Skin of body (tissue), 2 donors: ENCODE measurements around the gene APLNR. TPM values are rescaled to one million over a fixed set of nuclear protein-coding genes. Genes with fewer than 3 reads are reported as not detected.
A peak's percentile ranks its signal among the peaks of the same experiment; 100 is the strongest.

ENCODE experiments used
- DNase-seq: peaks from one replicate; lab custom pipeline; 2025; lab: John Stamatoyannopoulos, UW
- total RNA-seq: library from RNA; depleted of rRNA; stranded (reverse); fragments of >200 nt; gene quantifications from one replicate; pipeline ENCODE4 v1.2.3, GENCODE V29; 2014

The APLNR gene
- total RNA-seq, 1 donor from 2014 or later = 31.2 TPM

- DNase-seq = no peak
Observed at GRCh38 chr11:57251491-57252104, 14.5 kb upstream of the APLNR start.

DNA sequence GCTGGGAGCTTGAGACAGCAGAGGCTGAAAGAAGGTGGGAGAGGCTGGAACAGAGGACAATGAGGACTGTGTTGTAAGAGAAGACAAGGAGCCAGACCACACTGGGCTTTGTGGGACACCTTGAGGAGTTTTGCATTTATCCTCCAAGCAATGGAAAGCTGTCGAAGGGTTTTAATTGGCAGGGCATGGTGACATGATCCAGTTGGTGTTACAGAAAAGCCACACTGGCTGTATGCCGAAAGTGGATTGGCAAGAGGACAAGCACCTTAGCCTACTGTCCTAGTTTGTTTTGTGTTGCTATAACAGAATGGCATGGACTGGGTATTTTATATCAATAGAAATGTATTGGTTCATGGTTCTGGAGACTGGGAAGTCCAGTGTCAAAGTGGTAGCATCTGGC lies 14.0 kb upstream of the APLNR start:
- DNase-seq = no peak

- DNase-seq = peak; percentile 76
Observed at GRCh38 chr11:57249384-57250319, 12.6 kb upstream of the APLNR start.

- DNase-seq = peak; percentile 57
Observed at GRCh38 chr11:57248780-57249383, 11.8 kb upstream of the APLNR start.

DNA sequence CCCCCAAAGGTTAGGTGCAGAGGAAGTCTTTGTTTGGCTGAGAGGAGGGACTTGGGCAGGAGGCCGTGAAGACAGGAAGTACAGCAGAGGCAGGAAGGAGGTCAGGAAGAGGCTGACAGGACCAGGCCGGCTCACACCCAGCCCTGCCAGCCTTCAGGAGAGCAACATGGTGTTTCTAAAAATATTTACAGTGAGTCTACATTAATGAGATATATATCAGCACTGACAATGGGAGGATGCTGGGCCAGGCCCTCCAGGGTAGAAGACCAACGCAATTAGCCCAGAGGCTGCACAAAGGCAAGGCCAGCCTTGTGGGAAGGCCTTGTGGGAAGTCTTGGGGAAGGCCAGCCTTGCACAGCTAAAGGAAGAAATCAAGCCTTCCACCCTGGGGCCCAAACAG lies 7.9 kb upstream of the APLNR start:
- no peak for DNase-seq

- DNase-seq = no peak
Observed at GRCh38 chr11:57241353-57241972, 4.4 kb upstream of the APLNR start.

GRCh38 chr11:57240757-57241156 lies 3.7 kb upstream of the APLNR start:
- no peak for DNase-seq

DNA sequence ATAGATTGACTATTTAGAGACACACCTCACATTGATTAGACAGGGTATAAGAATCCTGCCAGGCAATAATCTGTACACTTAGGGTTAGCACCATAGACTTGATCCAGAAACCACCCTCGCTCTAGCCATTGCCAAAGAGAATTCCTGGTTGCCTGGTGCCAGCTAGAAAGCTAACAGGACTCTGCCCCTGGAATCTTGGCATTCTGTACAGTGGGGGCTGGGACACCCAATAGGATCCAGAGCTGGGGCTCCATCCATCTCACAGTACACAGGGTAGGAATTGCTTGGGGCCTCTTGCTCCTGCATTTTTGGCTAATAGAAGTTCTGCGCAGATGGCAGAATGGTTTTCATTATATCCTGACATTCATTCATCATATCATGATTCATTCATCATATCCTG lies 3.0 kb upstream of the APLNR start:
- DNase-seq = no peak

- no peak for DNase-seq
Observed at GRCh38 chr11:57239348-57239747, 2.3 kb upstream of the APLNR start.

- no peak for DNase-seq
Observed at GRCh38 chr11:57235761-57236703, 1.0 kb downstream of the APLNR start.

DNA sequence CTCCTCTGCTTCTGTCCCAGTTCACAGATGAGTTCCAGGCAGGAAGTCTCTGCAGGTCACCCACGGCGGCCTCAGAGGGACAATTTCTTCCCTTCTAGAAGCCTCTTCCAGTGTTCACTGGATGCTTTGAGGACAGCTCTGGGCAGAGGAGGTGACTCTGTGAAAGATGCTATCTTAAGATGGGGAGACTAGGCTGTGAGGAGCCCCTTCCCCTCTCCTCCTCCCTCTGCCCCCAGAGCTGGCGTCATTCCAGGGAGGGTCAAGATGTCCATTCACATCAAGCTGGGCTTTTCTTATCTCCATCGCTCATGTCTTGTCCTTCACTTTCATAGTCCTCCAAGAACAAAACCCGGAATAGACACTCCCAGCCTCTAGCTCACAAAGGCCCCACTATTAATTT lies 3.3 kb downstream of the APLNR start:
- DNase-seq = no peak

DNA sequence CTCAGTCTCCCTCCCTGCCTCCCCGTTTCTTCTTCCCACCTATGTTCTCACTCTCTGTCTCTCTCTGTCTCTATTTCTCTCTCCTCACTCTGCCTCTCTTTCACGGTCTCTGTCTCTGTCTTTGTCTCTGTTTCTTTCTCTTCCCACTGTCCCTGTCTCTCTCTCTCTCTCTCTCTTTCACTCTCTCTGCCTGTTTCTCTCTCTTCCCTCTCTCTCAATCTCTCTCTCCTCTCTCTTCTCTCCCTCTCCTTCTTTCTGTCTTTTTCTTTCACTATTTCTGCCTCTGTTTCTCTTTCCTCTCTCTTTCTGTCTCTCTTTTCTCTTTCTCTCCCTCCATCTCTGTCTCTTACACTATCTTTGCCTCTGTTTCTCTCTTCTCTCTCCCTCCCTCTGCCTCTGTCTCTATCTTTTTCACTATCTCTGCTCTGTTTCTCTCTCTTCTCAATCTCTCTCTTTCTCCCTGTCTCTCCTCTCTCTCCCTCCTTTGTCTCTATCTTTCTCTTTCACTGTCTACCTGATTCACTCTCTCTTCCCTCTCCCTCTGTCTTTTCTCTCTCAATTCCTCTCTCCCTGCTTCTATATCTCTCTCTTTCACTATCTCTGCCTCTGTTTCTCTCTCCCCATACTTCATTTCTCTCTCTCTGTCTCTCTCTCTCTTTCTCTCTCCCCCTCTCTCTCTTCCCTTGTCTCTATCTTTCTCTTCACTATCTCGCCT lies 5.4 kb downstream of the APLNR start:
- DNase-seq = no peak

- no peak for DNase-seq
Observed at GRCh38 chr11:57230791-57231538, 6.1 kb downstream of the APLNR start.

- DNase-seq = no peak
Observed at GRCh38 chr11:57230316-57230715, 6.7 kb downstream of the APLNR start.

DNA sequence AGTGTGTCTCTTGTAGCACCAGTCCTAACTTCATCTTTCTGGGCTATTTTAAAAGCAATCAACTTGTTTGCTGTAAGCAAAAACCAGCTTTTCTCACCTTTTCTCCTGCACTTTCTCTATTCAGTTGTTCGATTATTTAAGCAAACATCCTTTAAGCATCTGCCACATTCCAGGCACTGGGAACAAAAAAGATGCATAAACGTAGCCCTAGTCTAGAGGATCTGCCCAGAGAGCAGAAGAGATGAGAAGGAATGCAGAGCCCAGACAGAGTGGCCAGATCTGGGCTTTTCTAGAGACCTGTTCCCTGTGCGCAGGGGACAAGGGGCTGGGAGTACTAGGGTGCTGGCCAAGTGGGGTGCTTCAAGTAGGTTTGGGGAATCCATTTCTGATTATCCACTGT lies 8.4 kb downstream of the APLNR start:
- DNase-seq = no peak

DNA sequence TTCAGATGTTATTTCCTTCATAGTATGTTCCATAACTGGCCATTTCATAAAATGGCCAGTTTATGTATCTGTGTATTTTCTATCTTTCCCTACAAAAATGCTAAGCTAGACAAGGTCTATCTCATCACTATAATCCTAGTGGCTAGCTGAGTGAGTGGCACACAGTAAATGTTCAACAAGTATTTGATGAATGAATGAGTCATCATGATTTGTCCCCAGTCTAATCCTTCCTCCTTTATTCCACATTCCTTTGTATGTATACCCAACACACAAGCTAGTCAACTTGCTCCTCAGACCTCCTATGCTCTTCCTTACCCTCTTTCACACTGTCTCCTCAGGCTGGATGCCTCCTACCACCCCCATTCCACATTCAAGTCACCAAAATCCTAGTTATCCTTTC lies 12.5 kb downstream of the APLNR start:
- DNase-seq = no peak

GRCh38 chr11:57224128-57224527 lies 12.9 kb downstream of the APLNR start:
- DNase-seq = no peak

DNA sequence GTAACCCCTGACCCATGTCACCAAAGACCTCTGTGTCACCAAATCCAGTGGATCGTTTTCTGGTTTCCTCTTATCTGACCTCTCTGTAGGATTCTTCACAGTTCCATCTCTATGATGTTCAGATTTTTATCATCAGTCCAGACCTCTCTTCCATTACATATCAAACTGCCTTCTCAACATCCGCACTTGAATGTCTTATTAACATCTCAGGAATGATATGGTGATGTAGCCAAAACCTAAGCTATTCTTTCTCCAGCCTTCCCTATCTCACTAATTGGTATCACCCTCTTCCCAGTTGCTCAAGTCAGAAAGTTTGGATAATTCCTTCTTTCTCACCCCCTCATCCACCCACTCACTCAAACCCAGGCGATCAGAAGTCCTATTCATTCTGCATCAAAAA lies 13.4 kb downstream of the APLNR start:
- no peak for DNase-seq

DNA sequence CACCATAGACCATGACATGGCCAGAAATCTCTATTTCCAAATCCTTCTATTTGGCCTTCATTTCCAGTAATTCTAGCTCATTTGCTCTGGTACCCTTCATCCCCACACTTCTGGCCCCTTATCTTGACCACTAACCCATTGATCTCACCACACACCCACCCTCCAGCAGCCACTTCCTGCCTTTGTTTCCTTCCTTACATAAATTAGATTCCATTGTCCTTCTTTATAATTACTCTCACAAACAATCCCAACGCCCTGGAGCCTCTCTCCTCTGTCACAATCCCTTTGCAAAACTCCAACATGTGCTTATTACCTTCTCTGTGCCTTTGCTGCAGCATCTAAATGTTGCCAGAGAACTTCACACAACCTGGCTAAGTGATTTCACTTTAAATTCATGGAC lies 14.8 kb downstream of the APLNR start:
- no peak for DNase-seq
